HG03558 (cell line): ENCODE data around the gene CHRFAM7A.
"Not testable (repeated sequence)": the region's sequence is repeated elsewhere in the genome, so short reads cannot be mapped to it uniquely, and the experiment has no call there.

ENCODE experiments used
- ATAC-seq: cut with Tn5 transposase; IDR thresholded peaks from one replicate; pipeline ENCODE4 v1.9.1; 2021; ENCODE audit warnings: moderate number of reproducible peaks; ENCODE audit not compliant: unreplicated experiment; ENCODE audit errors: extremely low read depth

Gene CHRFAM7A

DNA sequence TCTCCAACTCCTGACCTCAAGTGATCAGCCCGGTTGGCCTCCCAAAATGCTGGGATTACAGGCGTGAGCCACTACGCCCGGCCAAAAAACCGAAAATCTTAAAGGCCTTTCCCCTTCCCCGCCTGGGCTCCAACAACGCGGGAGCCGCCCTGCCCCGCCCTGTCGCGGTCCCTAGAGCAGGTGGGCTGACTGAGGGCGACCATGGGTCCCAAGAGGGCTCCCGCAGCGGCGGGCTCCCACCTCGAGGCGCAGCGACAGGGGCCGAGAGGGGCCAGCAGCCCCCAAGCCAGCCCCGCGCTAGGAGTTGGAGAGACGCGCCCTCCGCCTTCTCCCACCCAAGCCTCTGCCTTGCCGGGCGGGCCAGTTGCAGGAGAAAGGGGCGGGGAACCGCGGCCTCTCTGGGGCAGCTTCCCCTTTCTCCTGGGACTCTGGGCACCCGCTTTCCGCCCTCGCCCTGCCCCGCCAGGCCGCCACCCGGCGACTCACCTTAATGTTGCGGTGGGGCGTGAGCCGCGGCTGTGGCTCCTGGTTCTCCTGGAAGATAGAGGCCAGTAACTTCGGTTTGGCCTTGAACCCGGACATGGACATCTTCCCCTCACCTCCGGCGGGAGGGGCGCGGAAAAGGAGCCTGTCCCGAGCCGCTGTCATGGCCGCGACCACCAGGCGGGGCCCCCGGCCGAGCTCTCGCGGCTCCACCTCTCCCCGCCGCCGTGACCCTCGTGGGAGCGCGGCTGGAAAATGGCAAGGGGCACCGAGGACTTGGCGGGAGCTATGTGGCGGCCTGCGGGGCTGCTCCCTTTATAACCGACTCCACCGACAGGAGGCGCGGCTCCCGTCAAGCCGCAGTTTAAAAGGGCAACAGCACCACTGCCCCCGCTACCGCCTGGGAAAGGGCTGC is at the start of gene CHRFAM7A:
Gene CHRFAM7A (minus strand): TSS at position 775 of the 898 bp plus-strand sequence. CDS start 10,189 bp downstream, outside the sequence.
- not testable (repeated sequence) for ATAC-seq

DNA sequence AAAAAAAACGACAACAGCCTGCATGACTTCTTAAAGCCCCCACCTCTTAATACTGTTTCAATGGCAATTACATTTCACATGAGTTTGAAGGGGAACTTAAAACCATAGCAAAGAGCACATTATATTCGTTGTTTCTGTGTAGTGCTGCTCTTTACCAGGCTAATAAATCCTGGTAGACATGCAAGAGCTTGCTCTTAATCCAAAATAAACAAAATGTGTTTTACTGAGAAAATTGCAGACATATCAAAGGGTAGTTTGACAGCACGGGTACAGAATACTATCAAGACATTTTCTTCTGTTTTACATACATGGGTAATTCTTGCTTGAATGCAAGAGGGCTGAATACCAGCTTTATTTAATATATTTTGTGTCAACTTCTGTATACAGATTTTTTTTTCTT is 45.0 kb upstream of the CHRFAM7A start:
- ATAC-seq: not testable (repeated sequence)

DNA sequence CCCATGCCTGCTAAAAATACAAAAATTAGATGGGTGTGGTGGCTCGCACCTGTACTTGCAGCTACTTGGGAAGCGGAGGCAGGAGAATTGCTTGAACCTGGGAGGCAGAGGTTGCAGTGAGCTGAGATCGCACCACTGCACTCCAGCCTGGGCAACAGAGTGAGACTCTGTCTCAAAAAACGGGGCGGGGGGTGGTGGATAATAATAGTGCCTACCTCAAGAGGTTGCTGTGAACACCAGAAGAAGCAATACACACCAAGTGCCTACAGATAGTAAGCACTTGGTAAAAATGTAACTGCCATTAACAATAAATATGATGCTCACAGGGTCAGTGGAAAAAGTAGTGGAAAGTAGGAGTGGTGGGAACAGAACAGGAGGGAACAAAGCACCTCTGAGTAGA is 42.5 kb upstream of the CHRFAM7A start:
- ATAC-seq: not testable (repeated sequence)

DNA sequence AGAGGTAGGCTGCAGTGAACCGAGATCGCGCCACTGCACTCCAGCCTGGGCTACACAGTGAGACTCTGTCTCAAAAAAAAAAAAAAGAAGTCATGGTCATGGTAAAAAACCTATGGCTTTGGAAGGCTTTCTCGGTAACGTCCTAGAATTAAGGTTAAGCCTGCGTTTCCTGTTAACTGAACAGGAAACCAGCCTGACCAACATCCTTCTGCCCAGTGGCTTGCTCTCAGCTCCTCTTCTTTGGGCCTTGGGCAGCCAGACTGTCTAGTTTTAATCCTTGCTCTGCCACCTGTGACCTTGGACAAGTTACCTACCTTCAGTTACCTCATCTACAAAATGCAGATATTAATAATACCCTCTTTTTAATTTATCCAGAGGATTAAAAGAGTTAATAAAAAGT is 27.4 kb upstream of the CHRFAM7A start:
- not testable (repeated sequence) for ATAC-seq

DNA sequence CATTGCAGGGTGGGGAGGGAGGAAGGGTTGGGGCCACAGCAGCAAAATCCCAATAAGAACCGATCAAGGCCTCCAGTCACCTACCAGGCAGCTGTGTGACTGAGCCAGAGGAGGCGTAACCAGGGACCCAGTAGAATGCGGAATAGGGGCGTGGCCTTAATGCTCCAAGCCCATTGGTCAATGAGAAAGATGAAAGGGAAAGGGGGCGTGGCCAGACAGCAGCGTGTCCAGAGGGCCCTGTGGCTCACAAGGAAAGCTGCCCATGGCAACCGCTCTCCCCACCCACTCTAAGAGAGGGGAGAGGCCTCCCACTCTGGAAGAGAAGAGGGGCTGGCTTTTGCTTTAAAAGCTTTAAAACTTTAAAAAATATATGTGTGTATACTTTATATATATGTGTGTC is 20.8 kb upstream of the CHRFAM7A start, which contains the start of gene GOLGA8R:
Gene GOLGA8R (minus strand): TSS at position 101 of the 400 bp plus-strand sequence. CDS start 98 bp downstream, at position 3.
- not testable (repeated sequence) for ATAC-seq

DNA sequence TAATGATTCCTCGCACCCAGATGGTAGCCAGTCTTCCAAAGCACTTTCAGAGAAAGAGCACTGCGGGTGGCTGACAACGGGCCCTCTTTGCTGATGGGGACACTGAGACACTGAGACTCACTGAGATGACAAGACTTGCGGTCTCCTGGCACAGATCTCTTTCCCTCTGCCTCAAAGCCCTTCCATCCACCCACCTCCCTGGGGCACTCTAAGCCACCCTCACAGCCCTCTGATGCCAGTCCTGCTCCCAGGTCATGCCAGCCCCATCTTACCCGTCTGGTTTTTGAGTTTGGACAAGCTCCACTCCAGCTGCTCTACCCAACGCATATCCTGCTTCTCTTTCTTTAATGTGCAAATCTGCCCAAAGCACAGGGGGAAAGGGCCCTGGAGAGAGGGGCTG is 14.3 kb upstream of the CHRFAM7A start:
- not testable (repeated sequence) for ATAC-seq

DNA sequence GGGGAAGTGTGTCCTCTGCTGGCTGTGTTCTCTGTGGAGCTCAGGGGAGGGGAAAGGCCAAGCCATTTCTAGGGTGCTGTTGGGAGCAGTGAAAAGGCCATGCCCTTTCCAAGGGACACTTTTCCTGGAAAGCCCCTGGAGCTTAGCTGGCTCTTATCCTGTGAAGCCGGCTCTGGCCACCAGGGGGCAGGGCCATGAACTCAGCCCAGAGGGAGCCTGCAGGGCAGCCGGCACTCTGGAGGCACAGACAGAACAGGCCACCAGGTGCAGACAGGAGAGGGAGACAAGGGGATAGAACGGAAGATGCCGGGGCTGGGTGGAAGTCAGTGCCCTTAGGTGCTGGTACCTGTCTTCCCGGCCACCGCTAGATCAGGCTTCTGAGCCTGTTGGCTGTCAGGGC is 5.6 kb upstream of the CHRFAM7A start:
- ATAC-seq: not testable (repeated sequence)

DNA sequence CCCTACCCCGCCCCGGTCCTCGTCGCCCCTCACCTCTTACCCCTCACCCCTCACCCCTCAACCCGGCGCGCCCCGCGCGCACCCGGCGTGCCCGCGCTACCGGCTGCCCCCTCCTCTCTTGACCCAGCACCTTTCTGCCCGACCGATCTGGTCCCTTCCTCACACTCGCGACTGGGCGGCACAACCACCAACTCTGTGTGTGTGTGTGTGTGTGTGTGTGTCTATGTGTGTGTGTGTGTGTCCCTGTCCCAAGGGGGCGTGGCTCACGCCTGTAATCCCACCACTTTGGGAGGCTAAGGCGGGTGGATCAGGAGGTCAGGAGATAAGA is 288 bp upstream of the CHRFAM7A start:
- not testable (repeated sequence) for ATAC-seq

DNA sequence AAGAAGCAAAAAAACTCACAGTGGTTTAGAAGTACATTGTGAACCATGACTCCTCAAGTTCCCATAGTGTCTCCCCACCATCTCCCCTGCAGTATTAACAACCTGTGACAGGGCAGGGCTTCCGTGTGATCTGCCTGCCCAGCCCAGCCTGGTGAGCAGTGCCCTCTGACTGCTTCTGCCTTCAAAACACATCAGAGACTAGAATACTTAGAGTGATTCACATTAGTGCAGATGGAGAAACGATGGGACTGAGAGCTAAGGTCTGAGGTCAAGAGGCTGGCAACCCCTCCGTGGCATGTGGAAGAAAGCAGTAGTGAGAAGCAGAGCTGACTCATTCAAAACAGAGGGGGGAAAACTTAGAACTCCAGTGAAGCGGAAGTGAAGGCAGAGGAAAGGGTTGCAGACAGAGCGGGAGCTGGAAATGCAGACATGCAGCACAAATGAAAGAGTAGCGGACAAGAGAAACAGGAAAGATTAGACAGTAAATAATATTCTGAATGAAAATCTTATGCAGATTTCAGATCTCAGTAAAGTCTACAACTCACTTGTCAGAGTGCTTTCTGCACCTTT is 6.9 kb downstream of the CHRFAM7A start:
- not testable (repeated sequence) for ATAC-seq

DNA sequence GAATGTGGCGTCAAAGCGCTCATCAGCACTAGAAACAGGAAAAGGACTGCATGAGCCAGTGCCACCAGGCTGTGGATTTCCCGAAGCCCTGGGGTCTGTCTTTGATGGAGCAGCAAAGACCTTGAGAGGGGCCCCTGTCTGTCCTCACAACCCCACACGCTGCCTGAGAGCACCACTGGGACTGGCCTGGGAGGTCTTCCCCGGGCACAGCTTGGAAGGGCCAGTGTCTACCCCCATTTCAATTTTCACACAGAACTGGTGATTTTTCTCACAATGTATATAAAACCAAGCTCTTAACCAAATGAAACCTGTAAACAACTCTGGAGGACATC is 16.3 kb downstream of the CHRFAM7A start:
- ATAC-seq: not testable (repeated sequence)

DNA sequence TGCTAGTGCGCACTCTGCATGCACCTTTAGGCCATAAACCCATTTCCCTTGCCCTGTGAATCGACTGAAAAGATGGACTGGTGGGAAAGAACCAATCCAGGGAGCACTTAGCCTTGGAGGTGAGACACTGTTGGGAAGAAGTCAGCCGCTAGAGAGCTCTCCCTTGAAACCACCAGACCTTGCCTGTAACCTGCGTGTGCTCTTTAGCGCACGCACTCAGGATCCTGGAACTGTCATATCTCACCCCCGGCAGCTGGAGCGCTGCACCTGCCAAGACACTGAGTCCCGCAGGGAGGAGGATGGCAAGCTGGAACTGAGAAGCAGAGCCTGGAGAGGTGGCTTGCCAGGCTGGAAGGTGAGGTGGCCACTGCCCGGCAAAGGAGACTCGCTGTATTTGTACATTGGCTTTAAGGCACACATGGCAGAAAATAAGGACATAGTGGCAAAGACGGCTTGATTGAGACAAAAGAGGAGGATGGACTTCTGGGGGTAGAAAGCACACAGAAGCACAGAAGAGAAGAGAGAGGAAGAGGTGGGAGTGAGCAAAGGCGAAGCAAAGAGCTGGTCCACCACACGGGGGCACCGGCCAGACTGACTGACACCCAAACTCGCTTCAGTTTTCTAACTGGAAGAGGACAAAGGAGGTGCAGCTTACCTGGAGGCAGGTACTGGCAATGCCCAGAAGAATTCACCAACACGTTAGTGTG is 16.8 kb downstream of the CHRFAM7A start:
- ATAC-seq: not testable (repeated sequence)

DNA sequence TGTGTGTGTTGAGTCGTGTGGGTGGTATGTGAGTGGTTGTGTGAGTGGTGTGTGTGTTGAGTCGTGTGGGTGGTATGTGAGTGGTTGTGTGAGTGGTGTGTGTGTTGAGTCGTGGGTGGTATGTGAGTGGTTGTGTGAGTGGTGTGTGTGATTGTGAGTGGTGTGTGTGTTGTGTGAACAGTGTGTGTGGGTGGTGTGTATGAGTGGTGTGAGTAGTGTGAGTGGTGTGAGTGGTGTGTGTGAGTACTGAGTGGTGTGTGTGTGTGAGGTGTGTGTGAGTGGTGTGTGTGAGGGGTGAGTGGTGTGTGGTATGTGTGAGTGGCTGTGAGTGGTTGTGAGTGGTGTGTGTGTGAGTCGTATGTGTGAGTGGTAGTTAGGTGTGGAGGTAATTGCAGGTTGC is 17.5 kb downstream of the CHRFAM7A start:
- ATAC-seq: not testable (repeated sequence)

DNA sequence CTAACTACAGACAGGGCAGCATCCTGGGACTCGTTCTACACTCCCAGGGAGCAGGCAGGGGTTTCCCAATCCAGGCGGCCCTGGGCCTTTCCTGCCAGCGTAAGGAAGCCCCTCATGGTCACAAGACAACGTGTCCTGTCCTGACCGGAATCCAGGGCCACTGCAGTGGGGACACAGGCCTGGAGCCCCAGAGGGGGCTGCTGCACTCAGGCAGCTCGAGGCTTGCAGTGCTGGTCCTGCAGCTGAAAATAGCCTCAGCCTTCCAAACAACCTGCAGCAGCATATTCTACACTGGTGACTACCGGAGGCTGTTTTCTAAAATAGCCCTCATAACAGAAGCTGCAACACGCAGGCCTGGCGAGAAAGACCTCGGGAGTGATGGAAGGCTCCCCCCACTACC is 18.5 kb downstream of the CHRFAM7A start:
- ATAC-seq: not testable (repeated sequence)

DNA sequence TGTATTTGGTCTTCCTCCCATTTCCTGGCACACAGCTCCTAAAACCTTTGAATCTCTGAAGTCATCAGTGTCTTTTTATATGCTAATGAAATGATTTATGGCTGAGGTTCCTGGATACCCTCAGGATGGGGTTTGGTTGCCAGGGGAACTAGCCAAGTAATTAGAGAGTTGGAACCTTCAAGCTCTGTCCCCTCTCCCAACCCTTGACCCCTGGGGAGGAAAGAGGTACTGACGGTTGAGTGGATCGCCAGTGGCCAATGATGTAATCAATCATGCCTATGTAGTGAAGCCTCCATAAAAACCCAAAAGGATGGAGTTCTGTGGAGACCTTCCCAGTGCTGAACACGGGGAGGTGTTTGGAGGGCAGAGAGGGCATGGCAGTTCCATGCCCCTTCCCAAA is 25.1 kb downstream of the CHRFAM7A start:
- ATAC-seq: not testable (repeated sequence)

DNA sequence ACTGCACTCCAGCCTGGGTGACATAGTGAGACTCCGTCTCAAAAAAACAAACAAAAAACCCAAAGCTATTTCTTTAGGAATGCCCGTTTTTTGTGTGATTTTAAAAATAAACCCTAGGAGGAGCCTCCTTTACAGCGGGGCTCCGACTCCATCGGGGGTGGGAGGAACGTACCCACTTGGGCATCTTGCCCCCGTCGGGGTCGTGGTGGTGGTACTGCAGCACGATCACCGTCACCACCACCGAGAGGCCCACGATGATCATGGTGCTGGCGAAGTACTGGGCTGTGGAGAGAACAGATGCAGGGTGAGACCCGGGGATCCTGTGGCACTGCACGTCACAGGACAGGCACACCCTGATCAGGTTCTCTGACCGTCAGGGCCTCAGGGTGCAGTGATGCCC is 26.1 kb downstream of the CHRFAM7A start:
- not testable (repeated sequence) for ATAC-seq

DNA sequence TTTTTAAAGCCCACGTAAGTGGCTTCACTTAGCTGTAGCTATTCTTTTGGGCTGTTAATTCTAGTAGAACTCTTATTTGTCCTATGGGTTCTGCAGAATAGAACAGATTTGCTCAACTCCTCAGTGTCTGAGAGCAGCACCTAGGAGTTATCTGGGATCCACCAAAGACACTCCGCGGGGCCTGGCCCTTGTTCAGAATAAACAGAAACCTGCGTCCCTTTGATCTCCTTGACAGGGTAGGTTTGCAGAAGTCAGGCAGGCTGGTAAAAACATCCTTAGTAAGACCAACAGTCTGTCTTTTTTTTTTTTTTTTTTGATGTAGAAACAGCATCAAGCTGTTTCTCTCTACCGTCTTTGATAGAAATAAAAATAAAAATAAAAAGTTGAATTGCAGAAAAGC is 31.9 kb downstream of the CHRFAM7A start:
- not testable (repeated sequence) for ATAC-seq

DNA sequence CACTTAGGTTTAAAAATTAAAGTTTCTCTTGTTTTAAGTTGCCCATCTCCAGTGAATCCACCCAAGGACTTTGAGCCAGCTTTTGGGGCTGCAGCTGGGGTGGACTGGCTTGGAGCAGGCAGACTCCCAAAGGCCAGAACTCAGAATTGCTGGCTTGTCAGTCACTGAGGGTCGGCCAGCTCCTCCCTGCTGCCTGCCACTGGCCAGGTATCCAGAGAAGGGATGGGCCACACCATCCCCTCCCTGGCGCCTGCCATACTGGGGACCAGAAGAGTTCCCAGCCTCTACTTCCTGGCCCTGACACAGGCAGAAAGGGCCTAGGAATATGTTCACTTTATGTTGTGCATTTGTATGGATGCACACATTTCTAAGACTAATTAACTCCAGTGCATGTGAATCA is 32.4 kb downstream of the CHRFAM7A start:
- not testable (repeated sequence) for ATAC-seq

DNA sequence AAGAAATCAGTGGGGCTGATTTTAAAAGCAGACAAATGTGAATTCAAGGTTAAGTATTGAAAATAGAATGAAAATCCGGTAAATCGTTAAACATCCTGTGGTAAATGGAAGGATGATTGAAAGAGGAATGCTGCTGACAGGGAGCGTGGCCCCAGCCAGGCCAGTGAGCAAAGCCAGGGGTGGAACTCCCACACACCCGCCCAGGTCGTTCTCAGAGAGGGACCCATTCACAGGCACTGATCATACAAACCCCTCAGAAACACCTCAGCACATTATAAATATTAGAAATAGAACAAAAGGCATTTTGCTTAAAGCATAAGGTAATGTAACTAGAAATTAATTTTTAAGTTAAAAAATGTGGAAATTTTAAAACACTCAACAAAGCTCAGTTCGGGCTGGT is 38.3 kb downstream of the CHRFAM7A start:
- not testable (repeated sequence) for ATAC-seq

DNA sequence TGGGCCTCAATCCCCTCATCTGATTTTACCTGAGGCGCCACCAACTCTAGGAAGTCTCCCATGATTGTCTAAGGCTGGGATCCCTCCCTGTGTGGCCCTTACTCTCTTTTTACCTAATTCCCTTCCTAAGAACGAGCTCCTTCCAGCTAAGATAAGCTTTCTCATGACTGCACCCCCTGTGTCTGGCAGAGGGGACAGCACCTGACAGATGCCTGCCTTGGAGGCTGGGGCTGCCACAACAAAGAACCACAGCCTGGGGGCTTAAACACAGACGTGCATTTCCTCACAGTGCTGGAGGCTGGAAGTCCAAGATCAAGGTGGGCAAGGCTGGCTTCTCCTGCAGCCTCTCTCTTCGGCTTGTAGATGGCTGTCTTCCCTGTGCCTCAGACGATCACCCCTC is 43.5 kb downstream of the CHRFAM7A start:
- not testable (repeated sequence) for ATAC-seq

DNA sequence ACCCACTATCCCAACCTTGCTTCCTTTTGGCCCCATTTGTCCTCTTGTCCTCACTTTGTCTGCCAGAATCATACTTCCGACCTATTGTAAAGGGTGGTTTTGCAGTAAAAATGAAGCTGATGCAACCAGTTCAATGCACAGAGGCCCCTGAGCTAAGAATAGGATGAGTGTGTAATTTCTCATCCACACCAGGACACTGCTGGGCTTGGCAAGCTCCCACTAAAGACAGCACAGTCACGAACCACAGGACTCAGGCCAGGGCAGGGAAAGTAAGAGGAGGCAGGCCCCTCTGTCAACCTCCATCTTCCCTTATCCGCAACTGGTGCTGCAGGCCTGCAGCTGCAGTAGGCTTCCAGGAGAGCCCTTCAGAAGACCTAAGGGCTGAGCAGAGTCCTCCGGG is 56.8 kb downstream of the CHRFAM7A start:
- not testable (repeated sequence) for ATAC-seq

DNA sequence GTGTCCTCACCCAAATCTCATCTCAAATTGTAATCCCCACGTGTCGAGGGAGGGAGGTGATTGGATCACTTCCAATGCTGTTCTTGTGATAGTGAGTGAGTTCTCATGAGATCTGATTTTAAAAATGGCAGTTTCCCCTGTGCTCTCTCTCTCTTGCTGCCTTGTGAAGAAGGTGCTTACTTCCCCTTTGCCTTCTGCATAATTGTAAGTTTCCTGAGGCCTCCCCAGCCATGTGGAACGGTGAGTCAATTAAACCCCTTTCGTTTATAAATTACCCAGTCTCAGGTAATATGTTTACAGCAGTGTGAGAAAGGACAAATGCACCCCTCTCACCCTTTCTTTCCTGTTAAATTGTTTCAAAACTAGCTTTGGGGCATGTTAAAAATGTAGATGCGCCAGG is 59.2 kb downstream of the CHRFAM7A start:
- ATAC-seq: not testable (repeated sequence)
